Fibroblast of peridontal ligament (primary cell): Measurements from ENCODE around the gene ZBTB33.

Experiments
- DNase-seq: peaks from one replicate; pipeline ENCODE4 v3.0.0-alpha.2; 2010; ENCODE audit errors: extremely low read depth

Gene ZBTB33

DNA sequence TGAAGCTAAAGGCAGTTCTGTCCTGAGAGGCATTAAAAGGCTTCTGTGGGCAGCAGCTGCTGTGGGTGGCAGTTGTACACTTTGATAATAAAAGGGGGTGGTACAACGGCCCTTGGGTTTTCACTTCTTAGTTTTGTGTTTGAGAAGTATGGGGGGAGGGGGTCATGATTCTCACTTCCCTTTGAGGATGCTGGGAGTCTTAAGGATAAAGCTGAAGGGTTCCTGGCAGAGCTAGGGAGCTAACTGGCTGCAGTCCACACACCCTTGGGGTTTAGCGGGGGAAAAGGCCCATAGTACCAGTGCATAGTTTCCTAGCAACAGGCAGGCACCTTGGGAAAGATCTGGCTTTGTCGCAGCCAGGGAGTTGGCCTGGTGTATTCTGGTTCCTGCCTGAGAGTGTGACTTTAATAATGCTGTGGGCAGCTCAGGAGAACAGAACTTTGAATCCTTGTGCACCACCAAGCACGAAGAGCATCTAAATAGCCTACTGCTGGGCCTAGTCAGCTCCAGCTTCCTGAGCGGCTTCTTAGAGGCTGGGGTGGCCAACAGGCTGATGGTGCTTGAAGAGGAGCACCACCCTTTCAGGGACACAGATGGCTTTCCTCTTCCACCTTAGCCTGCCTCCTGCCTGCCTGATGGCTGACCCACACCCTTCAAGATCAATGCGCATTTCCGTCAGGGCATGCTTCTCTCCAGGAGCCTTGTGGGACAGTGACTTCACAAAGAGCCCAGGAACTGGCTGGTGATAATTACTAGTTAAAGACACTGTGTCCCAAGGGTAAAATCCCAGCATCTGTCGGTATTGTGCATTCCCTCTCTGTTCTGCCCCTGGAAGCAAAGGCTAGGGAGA is 12.5 kb downstream of the ZBTB33 start:
- DNase-seq = no peak

DNA sequence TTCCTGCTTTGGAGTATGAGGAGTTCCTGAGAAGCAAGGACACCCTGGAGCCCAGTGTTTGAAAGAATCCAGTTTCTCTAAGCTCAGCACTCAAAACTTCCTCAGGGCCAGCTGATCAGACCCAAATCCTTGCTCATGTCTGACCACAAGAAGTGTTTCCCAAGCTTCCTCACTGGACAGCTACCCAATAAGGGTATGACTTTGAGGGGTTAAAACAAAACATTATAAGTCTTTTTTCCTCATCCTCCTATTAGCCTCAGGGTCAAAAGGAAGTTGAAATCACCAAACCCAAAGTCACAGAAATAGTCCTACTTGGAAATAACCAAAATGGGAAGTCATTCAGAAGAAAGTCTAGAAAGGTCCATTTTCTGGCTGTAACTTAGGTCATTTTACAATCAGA is 13.7 kb downstream of the ZBTB33 start:
- DNase-seq = no peak

DNA sequence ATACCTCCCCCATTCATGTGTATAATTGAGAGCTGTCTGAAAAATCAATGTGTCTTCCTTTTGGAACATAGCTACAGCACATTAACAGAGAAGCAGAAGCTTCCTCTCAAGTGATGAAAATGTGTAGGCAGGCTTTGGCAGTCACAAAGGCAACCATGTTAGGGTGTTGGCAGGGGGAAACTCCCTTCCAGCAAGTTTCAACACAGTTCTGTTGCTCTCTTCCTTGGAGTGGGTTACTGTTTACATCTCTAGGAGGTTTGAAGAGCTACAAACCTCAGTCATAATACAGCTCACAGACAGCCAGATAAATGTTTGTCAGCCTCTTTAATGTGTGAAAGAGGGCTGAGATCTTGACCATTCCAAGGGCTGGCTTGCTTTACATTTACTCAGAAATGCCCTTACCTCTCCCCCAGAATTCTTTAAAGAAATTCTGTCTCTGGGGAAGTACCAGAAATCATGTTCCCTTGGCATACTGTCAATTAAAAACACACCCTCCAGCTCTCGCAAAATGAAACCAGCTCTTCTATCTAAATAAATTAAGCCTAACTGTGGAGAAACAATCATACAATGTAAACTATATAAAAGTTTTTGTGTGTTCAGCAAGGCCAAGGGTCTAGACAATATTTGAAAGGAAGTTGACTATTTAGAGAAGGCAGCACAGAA is 18.9 kb downstream of the ZBTB33 start:
- peak; percentile 42 for DNase-seq

DNA sequence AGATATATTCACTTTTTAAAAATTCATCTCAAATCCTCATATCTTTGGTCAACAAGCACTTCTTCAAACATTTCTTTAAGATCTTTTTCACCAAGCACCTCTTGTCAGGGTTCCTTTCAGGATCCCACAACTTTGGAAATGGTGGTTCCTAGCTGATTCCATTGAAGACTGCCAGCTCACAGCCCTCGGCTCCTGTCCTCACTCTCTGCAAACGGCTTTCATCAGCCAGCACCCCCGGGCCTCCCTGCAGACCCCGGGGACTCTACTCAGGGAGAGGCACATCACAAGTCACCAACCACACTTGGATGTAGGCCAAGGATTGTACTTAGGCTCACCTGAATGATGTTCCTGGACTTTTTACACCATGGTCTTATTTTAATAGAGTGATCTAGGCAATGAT is 20.0 kb downstream of the ZBTB33 start:
- no peak for DNase-seq

DNA sequence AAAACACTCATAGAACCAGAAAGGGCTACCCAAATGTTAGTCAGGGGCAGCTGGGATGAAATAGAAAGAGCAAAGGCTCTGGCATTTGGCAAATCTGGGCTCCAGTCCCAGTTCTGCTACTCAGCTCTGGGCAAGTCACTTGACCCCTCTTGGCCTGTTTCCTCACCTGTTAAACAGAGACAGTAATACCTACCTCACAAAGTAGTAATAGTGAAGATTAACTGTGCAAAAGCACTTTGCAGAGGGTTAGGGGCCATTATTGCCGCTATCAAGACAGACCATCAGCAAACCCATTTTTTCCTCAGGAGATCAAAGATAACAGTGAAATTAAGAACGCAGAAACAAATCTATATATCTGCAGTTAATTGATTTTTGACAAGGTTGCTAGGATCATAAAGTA is 20.6 kb downstream of the ZBTB33 start:
- no peak for DNase-seq

DNA sequence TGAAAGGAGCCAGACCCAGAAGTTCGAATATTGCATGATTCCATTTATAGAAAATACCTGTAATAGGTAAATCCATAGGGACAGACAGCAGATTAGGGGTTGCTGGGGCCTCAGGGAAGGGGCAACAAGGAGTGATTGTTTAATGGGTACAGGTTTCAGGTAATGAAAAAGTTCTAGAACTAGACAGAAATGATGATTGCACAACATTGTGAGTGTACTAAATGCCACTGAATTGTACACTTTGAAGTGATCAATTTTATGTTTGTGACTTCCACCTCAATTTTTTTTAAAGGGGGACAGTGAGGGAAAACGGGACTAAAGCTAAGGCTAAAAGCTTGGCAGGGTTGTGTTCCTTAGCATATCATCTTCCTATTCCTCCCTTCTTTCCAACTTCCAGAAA is 23.5 kb downstream of the ZBTB33 start:
- DNase-seq = no peak

DNA sequence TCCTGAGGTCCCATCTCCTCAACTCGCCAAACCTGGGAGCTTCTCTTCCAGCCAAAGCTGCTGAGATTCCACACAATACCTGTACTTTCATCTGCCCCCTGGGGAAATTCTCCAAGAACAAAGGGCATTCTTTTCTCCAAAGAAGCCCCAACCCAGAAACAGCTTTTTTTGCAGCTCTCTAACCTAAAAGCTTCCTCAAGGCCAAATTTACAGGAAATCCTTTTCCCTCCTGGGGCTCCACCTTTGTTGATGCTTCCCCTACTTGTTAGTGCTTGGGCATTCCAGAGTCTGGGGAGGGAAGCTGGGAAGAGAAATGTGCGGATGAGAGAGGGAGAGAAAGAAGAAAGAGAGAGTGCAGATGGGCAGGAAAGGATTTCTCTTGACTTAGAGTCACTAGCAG is 24.3 kb downstream of the ZBTB33 start:
- DNase-seq = no peak

DNA sequence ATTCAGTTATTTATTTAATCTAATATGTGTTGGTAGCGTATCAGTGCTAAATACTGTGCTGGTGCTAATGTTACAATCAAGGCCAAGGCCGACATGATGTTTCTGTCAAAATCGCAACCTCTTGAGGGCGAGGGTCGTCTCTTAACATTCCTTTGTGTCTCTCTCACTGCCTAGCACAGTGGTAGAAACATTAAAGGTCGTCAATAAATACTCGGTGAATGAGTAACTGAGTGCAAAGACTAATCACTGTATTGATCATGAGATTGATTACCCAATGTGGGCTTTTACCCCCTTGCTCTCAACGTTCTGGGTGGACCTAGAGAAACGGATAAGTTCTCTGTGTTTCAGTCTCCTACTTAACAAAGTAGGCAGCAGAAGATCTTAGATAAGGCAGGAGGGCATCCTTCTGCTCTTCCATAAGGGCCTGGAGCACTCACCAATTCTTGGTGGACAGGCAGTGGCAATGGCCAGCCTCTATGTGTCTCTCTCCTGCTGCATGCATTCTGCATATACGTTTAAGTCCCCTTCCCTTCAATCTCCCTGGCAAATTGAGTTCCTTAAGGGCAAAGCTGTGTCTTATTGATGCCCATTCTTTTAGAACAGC is 30.5 kb downstream of the ZBTB33 start:
- no peak for DNase-seq

DNA sequence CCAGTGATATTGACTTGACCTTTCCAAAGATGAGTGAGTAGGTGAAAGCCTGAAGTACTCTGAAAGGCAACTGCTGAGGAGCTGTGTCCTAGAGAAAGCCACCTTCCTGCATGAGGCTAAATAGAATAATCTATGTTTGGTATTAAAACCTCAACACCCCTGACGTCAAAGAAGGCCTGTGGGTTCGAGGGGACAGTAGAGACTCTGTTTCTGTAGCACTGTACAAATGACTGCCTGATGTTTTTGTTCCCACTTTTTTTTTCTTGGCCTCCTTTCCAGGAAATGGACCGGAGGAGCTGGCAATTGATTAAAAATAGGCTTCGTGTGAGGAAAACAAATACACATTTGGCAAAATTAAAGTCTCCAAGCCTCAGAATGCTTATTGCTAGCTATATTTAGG is 31.1 kb downstream of the ZBTB33 start:
- no peak for DNase-seq

DNA sequence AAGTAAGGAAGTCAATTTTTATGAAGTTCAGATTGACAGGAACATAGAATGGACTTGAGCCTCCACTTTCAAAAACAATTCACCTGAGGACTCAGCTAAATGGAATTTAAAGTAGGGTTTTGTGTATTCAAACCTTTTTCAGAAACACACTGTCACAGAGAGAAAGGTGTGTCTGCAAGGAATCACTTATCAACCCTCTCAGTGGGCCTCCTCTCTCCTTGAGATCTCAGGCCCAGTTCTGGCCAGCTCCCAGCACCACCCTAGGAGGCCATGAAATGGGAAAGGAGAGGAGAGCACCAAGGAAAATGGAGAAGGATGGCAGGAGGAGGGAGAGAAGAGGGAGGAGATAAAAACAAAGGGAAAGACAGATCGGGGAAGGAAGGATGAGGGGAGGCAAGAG is 32.1 kb downstream of the ZBTB33 start:
- no peak for DNase-seq

DNA sequence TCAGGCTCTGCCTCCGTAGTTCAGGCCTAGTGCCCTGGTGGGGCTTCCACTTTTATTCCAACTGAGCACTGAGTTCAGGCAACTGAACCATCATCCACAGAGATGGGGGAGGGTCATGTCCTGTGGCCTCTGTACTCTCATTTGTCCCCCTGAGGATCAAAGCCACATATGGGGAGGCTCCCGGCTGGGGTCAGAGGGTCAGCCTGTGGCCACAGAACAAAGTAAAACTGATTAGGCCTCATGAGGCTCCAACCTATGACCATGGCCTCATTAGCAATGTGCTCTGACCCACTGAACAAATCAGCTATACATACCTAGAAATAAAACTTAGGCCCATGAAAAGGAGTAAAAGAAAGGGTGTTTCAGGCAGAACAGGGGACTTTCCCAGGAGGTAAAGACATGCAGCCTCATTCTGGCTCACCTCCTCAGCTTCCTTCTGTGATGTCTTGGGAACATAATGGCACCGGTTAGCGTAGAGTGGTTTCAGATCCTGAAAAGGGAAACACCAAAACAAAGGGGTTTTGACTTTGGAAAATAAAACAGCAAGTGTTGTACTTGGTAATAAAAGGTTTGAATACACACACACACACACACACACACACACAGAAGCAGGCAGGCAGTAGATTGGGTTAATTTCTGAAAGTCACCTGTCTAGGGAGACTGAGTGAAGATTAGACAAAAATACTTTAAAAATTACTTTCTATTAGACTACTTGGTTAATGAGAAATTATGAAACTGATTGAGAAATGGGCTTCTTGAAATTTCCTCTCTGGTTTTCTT is 36.3 kb downstream of the ZBTB33 start:
- DNase-seq = no peak

DNA sequence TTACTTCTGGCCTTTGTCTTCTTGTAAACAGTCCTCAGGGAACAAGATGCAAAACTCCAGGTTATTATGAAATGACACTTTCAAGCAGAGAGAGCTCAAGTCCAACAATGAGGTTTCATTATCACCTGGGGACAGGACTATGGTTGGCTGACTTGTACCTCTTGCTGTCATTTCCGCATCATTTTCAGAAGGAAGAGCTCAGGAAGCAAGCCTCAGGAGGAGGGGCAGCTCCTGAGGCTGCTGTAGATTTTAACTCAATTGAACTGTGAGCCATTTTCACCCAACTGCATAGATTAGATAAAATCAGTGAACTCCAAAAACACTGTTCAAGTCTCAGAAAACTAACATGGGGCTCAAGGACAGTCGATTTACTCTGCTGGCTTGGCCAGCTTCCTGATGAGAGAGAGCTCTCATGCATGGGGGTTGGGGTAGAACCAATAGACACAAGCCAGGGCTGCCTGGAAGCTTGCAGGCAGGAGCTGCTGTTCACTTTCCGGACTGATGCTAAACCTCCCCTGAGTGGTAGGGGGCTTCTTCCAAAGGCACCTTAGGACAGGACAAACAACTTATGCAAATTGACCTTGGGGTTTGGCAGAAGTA is 37.0 kb downstream of the ZBTB33 start:
- no peak for DNase-seq

DNA sequence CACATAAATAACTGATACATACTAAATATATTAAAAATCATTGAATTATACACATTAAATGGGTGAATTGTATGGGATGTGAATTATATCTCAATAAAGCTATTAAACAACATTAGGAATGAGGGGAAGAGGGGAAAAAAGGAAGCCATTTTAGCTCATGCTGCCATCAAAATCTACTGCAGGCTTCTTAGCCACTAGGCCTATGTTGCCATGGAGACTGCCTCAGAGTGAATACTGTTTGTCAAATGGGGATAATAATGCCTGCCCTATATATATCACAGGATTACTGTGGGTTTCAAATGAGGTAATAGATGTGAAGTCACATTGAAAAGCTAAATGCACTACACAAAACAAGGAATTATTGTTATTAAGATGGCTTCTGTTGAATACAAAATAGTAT is 39.5 kb downstream of the ZBTB33 start:
- no peak for DNase-seq

DNA sequence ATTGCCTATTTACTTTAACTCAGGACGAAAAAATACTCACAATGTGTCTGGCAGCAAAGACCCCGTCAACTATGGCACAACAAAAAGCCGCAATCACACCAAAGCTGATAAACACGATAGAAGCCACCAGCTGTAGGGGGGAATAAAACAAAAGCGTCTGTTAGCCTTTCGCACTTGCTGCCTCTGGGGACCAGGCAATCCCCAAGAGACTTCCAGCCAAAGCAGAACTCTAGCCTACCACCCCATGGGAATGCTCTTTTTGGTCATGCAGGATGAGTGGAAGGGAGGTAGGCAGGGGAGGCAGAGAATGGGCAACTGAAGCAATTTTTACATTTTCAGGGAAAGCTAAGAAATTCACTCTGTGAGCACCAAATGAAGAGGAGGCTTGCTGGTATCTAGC is 40.6 kb downstream of the ZBTB33 start:
- DNase-seq = no peak

DNA sequence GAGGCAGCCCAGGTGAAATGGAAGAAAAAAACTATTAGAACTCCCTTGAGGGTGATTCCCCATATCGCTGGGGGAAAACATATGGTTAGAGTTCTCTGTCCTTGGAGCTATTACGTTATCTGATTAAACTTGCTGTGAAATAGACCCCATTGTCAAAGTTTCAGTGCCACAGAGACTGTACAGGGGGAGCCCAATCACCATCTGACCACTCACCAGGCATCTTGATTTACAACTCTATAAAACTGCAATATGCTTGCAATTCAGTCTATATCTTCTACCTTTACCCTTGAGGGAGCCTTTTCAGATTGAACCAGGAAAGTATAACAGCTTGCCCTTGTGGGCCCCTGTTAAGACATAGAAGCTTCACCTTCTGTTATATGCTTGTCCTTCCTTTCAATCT is 42.4 kb downstream of the ZBTB33 start:
- DNase-seq = no peak

DNA sequence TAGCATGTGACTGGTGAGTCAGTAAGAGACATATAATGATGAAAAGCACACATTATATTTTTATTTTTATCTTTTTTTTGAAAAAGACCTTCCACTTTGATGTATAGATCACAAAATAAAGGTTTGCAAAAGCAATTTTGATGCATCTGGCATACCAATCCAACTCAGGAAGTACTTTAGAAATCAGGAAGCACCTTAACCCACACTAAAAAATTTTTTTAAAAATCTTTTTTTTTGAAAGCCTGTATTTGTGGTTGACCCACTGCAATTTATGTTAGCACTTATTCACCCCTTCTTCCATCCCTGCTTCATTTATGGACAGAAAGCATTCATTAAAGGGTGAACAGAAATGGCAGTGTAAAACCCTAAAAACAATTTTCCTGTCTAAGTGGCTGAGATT is 44.0 kb downstream of the ZBTB33 start:
- DNase-seq = no peak

DNA sequence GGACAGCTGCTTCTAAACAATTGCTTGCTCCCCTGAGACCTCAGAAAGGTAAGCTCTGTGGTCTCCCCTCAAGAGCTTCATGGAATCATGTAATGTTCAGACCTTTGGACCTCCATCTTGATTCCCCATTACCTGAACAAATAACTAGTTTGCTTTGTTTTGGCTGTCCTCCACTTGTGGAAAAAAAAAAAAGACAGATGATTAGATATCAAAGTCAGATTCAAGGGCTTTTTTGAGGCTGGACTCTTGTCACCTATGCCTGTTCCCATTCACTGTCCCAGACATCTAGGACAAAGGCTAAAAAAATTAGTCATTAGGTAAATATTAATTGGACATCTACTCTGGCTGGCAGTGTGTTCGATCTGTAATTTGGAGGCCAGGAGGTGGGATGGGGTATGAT is 47.3 kb downstream of the ZBTB33 start:
- no peak for DNase-seq

DNA sequence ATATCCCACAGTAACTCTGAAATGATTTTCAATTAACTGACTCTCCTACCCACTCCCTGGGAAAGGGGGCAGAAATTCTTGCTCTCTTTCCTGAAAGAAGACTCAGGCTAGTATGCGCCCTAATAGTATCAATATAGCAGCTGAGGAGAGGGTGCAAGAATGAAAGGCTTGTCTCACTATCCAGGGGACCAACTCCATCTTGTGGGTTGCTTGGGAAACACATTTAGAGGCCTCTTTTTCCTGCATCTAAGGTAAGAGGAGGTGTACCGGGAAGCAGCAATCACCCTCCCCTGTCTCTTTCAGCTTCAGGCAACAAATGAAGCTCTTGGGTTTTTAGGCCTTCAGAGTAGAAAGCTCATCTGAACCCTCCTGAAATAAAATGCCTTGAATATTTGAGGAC is 49.3 kb downstream of the ZBTB33 start:
- DNase-seq = no peak

DNA sequence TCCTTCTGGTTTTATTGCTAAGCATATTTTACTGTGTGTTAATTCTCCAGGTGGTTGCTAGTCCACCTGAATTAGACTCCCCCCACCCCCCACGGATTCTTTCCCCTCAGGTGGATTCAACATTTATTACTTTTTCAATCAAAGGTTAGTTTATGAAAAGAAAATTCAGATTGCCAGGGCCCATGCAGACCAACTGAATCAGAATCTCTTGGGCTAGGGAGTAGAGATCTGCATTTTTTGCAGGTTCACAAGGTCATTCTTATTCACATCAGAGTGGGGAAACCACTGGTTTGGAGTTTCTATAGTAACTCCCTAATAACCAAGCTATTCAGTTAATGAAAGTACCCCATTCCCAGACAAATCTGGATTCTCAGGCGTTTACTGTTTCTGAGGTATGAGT is 50.9 kb downstream of the ZBTB33 start:
- DNase-seq = no peak

DNA sequence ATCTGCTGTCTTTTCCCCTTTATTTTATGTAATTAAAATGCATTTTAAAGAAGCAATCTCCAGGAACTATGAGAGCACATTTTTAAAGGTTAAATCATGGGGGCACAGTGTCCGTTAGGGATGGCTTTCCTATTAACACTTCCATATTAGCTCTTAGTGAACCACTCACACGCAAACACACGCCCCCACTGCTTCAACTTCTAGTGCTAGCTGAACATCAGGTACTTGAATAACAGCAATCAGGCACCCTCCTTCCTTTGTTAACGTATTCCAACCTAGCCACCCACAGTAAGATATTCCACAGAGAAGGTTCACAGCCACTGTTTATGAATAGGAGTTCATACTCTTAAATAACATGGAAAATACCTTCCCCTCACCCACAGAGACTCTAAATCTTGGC is 51.3 kb downstream of the ZBTB33 start:
- no peak for DNase-seq

DNA sequence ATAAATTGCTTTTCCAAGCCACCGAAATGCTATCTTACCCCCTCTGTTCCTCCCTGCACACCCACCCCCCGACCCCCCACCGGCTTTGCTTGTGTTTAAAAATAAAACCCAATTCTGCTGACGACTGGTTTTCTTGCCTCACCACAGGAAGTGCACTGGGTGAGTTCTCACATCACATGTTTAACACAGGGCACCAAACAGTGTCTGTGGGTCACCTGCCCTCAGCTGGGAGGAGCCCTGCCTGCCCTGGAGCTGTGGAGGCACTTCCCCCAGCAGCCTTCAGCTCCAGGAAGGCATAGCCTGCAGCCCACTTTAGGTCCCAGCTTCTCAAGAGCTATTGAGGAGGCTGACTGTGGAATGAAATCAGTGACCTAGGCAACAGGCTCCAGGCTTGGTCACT is 51.8 kb downstream of the ZBTB33 start:
- no peak for DNase-seq

DNA sequence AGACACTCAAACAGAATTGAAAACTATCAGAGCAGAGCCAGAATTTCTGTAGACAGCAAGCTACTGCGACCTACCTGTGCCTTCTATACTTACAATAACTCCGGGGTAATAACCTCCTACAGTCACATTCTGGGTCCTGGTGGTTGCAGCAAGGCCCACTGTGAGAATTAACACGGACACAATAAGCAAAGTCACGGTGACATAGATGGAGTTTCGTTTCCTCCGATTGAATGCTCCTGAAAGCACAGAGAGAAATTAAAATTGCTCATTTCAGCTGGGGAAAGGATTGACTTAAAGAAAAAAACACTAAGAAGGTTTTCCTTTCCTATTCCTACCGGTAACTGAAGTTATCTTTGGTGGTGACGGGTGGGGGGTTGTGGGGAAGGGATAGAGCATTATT is 53.6 kb downstream of the ZBTB33 start:
- no peak for DNase-seq
